Right lobe of liver (tissue), 4 donors: Measurements from ENCODE around the gene NOVA2.

Source experiments
- CTCF ChIP-seq, 4 donors: fragments of 200-600 bp in 3 of 4; fragments of 450-650 bp in 1 of 4; IDR thresholded peaks; one replicate each; pipeline versions ENCODE4 v1.5.1 to v1.8.0; 2016 to 2022; ENCODE audit warnings: antibody characterized with exemption in 4 of 4, mild to moderate bottlenecking in 2 of 4
- POLR2A ChIP-seq: fragments of 450-650 bp; IDR thresholded peaks from one replicate; pipeline ENCODE4 v1.6.1; 2017; ENCODE audit warnings: antibody characterized with exemption, mild to moderate bottlenecking
- donor health status: DM: no; HTN: no; CAD: no.
- donor health status: DM: no; HTN: no; CAD: no.
- donor health status: DM: no; HTN: yes; CAD: no.

DNA sequence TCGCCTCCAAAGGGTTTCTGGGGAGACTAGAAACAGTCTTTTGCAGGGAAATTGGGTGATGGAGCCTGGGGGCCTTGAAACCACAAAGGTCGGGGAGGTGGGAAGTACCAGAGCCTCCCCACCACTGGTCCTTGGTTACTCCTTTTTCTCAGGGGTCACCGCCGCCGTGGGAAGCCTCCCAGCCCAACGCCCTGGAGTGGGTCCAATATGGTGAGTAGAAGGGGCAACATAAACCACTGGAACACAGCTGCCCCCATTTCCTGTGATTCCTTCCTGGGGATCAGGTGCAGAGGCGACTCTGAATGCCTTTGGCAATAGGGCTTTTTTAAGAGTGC lies 43.4 kb upstream of the NOVA2 start:
- TF ChIP-seq POLR2A (no peak), CTCF (IDR thresholded peaks at IDR 0.05) (no peak)
